Omental fat pad (tissue), 4 donors: ENCODE data around the gene ADAMTSL3. TPM values are rescaled to one million over a fixed set of nuclear protein-coding genes. Genes with fewer than 3 reads are reported as not detected.

Source experiments
- ATAC-seq: fragments of 150-250 bp; one replicate; pipeline ENCODE4 v1.9.1; 2016; ENCODE audit warnings: mild to moderate bottlenecking, moderate library complexity; ENCODE audit not compliant: low FRiP score
- DNase-seq: peaks from one replicate; pipeline ENCODE4 v3.0.0-alpha.2; 2019; ENCODE audit warnings: low spot score
- total RNA-seq, 4 donors: library from RNA; depleted of rRNA; stranded (reverse); fragments of >200 nt; gene quantifications; one replicate each; pipeline ENCODE4 v1.1.0, GENCODE V29; 2016
- TF ChIP-seq, protein P1 (sequence below), 3 donors: fragments of 450-650 bp; IDR thresholded peaks; one replicate each; pipeline ENCODE4 v1.5.1; 2016 to 2017; ENCODE audit warnings: antibody characterized with exemption in 3 of 3, mild to moderate bottlenecking in 3 of 3, moderate library complexity in 2 of 3

Gene ADAMTSL3
- total RNA-seq, 4 donors from 2014 or later, result 4.9 to 28.1 (median 8.4) TPM

- ATAC-seq (no peak), DNase-seq (no peak)
- TF ChIP-seq, protein P1, sequence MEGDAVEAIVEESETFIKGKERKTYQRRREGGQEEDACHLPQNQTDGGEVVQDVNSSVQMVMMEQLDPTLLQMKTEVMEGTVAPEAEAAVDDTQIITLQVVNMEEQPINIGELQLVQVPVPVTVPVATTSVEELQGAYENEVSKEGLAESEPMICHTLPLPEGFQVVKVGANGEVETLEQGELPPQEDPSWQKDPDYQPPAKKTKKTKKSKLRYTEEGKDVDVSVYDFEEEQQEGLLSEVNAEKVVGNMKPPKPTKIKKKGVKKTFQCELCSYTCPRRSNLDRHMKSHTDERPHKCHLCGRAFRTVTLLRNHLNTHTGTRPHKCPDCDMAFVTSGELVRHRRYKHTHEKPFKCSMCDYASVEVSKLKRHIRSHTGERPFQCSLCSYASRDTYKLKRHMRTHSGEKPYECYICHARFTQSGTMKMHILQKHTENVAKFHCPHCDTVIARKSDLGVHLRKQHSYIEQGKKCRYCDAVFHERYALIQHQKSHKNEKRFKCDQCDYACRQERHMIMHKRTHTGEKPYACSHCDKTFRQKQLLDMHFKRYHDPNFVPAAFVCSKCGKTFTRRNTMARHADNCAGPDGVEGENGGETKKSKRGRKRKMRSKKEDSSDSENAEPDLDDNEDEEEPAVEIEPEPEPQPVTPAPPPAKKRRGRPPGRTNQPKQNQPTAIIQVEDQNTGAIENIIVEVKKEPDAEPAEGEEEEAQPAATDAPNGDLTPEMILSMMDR (IDR thresholded peaks at IDR 0.05), result no peak
Measured at GRCh38 chr15:84001655-84002054, 347.7 kb downstream of the ADAMTSL3 start.

DNA sequence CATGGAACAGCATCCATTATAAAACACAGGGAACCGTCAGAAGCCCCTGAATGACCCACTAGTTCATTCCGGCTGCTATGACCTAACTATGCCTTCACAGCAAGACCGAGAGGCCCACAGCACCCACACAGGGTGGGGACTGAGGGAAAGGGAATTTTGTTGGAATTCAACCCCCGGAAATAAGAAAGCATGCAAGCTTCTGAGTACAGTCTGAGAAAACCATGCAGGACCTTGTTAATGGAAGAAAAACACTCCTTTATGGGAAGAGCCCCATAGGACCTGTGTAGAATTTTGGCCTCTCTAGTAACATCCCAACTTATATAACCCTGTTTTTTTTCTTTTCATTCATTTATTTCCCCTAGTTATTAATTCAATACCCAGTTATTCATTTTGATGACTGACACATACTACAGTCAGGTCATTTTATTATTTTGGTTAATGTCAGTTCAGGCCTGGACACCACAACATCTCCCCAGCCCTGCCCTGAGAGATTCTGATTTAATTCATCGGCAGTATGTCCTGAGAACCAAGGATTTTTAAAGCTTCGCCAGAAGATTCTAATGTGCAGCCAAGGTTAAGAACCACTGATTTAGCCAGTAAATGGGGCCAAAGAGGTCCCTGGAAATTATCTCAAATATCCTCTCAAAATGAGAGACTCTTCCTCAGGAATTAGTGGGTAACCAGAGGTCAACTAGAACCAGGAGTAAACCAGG, 350.0 kb downstream of the ADAMTSL3 start:
- DNase-seq, result no peak

DNA sequence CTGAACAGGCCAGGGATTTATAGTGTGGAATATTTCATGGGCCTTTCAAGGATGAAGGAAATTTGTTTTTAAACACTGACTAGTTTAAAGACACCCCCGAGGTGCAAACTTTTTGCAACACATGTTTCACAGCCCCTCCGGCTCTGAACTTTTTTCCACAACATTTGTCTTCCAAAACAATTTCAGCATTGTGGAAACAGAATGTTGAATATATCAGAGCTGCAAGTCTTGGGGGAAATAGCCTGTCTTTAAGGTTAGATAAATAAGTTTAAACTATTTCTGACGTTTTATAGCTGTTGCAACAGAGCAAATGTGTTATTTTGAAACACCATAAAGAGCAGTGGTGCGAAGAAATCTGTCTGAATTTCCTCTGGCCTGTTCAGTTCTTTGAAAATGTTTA, 352.5 kb downstream of the ADAMTSL3 start:
- DNase-seq (no peak), ATAC-seq (no peak)
- TF ChIP-seq, protein P1 (IDR thresholded peaks at IDR 0.05), result no peak

More for the DNA sequence above, 350.0 kb downstream of the ADAMTSL3 start:
- TF ChIP-seq, protein P1 (IDR thresholded peaks at IDR 0.05), result no peak
- no peak for ATAC-seq

DNA sequence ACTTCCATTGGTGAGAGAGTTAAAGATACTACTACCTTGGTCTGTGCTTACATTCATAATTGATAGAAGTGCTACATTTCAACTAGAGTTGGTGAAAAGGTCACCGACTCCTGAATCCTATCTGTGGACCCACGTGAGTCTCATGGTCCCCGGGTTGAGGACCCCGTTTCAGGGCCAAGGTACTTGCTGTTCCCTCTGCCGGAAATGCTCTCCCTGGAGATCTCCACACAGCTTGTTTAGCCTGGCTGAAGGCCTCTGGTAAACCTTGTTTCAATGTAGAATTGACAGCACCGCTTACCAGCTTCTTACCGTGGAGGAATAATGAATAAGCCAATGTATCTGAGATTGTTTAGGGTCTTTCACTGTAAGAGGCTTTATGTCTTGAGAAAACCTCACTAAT, 355.7 kb downstream of the ADAMTSL3 start:
- no peak for DNase-seq
- TF ChIP-seq, protein P1 (IDR thresholded peaks at IDR 0.05), result no peak
- no peak for ATAC-seq

DNA sequence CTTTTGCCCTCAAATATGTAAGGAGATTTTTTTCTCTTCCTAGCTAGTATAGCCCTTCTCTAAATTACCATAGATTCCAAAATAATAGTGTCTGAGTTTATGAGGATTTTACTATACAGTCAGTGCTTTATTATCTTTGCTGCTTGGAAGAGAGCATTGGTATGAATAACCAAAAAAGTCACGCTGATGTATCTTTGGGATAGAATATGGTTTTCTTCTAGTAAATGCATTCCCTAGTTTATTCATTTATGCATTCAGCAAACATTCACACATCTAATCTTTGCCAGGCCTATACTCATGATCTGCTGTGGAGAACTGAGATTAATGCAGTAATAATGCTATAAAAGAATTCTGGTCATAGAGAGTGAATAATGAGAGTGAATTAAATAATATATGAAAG, 356.3 kb downstream of the ADAMTSL3 start:
- TF ChIP-seq, protein P1 (IDR thresholded peaks at IDR 0.05), result no peak
- ATAC-seq (no peak), DNase-seq (no peak)

DNA sequence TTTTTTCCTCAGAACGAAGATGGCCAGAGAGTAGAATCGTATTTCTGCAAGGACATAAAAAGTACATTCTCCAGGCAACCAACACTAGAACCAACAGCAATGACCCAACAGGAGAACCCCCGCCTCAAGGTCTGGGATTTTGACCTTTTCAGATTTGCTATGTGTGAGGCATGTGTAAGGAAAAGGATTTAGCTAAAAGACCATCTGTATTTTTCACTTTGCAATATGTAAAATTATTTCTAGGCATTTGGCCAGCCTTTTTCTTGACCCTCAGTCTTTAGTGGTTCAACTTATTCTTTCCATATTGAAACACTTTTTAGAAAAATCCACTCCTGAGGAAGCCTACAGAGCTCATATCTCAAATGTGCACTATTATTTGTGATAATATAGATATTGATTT, 362.4 kb downstream of the ADAMTSL3 start:
- ATAC-seq (no peak), DNase-seq (no peak)
- TF ChIP-seq, protein P1 (IDR thresholded peaks at IDR 0.05), result no peak

GRCh38 chr15:84022516-84022915, 368.6 kb downstream of the ADAMTSL3 start:
- DNase-seq (no peak), ATAC-seq (no peak)
- TF ChIP-seq, protein P1 (IDR thresholded peaks at IDR 0.05), result no peak
